C4-2B (cell line): Measurements from ENCODE around the gene SLC16A10.

Experiments used
- CTCF ChIP-seq: fragments of 450-650 bp; conservative IDR thresholded peaks from 2 replicates; pipeline ENCODE4 v1.5.1; 2017; ENCODE audit warnings: mild to moderate bottlenecking
- ZFX ChIP-seq: fragments of 450-650 bp; IDR thresholded peaks from 2 replicates; pipeline ENCODE4 v1.6.1; 2017

GRCh38 chr6:111237852-111238251 lies 150.5 kb downstream of the SLC16A10 start:
- no peak for TF ChIP-seq CTCF
- no peak for TF ChIP-seq ZFX
